ENCODE measurements around the gene PLCH2.
A peak's percentile ranks its signal among the peaks of the same experiment; 100 is the strongest.

The PLCH2 gene

GRCh38 chr1:2504949-2505272 is 28.8 kb downstream of the PLCH2 start:
- Histone ChIP-seq H3K9me3 (ENCODE audit: insufficient read depth, low read length, severe bottlenecking) (no peaks in the 10 kb centered on the region), H3K27me3 (ENCODE audit: insufficient read depth, low read length, poor library complexity) (no peaks in the 10 kb centered on the region), H3K79me2 (ENCODE audit: insufficient read depth, low read length) (no peaks in the 10 kb centered on the region), H3K27ac (ENCODE audit: low read length) (no peak overlapping the region), H3K9ac (ENCODE audit: low read depth, low read length) (no peak overlapping the region), H3K4me3 (ENCODE audit: low read depth in 1 of 2, low read length in 2 of 2) (no peak overlapping the region), H3K4me1 (ENCODE audit: insufficient read depth, low read length) (0 out of 2 replicates have a peak, but pooled peaks cover 3% of the 10 kb centered on the region), H2AFZ (ENCODE audit: low read depth, low read length) (no peak overlapping the region), H4K20me1 (ENCODE audit: insufficient read depth, low read length) (peaks cover 43% of the 10 kb centered on the region), H3K36me3 (ENCODE audit: insufficient read depth, low read length) (peaks cover 28% of the 10 kb centered on the region), H3K4me2 (ENCODE audit: insufficient read depth, low read length) (no peak overlapping the region)
- no peak for DNase-seq
- TF ChIP-seq EZH2 (IDR thresholded peaks at IDR 0.05; ENCODE audit: borderline replicate concordance, low read depth, low read length, severe bottlenecking) = no peak
- TF ChIP-seq CTCF (IDR thresholded peaks at IDR 0.05; ENCODE audit: borderline replicate concordance, extremely low read depth, low read length, poor library complexity, severe bottlenecking) = no peak
- ATAC-seq (ENCODE audit: insufficient read depth, low read depth) = no peak

DNA sequence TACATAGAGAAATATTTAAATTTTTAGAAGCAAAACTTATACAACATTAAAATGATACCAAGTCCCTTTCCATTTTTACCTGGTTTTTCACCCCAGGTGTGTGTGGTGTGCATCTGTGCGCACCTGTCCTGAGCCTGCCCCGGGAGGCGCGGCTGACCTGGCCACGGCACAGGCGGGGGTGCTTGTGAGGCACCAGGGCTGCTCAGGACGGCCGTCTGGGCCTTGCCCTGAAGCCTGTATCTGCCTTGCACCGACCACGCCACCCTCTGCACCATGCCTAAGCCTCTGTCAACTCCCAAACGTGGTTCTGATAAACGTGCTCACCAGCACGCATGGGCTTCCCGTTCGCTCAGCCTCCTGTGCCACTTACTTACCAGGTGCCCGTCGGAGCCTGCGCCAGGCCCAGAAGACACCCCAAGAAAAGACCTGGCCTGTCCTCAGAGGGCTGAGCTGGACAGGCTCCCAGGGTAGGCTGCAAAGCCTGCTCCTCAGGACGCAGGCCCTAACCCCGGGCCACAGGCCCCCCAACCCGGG is 29.4 kb downstream of the PLCH2 start:
- H3K4me3 ChIP-seq (ENCODE audit: low read depth in 1 of 2, low read length in 2 of 2) = no peak overlapping the region
- no peak overlapping the region for H2AFZ ChIP-seq (ENCODE audit: low read depth, low read length)
- H3K27me3 ChIP-seq (ENCODE audit: insufficient read depth, low read length, poor library complexity) = no peaks in the 10 kb centered on the region
- no peak for DNase-seq
- no peaks in the 10 kb centered on the region for H3K79me2 ChIP-seq (ENCODE audit: insufficient read depth, low read length)
- TF ChIP-seq CTCF (IDR thresholded peaks at IDR 0.05; ENCODE audit: borderline replicate concordance, extremely low read depth, low read length, poor library complexity, severe bottlenecking) (no peak), EZH2 (IDR thresholded peaks at IDR 0.05; ENCODE audit: borderline replicate concordance, low read depth, low read length, severe bottlenecking) (no peak)
- H3K4me2 ChIP-seq (ENCODE audit: insufficient read depth, low read length) = no peak overlapping the region
- H3K4me1 ChIP-seq (ENCODE audit: insufficient read depth, low read length) = no peaks in the 10 kb centered on the region
- no peak; the same call in 2 of the 3 replicates for ATAC-seq (ENCODE audit: insufficient read depth, low read depth)
- H4K20me1 ChIP-seq (ENCODE audit: insufficient read depth, low read length) = peaks cover 46% of the 10 kb centered on the region
- H3K9me3 ChIP-seq (ENCODE audit: insufficient read depth, low read length, severe bottlenecking) = no peaks in the 10 kb centered on the region
- no peak overlapping the region for H3K9ac ChIP-seq (ENCODE audit: low read depth, low read length)
- no peak overlapping the region for H3K27ac ChIP-seq (ENCODE audit: low read length)
- peaks cover 34% of the 10 kb centered on the region for H3K36me3 ChIP-seq (ENCODE audit: insufficient read depth, low read length)

GRCh38 chr1:2506007-2506860 is 30.1 kb downstream of the PLCH2 start:
- DNase-seq (no peak), ATAC-seq (ENCODE audit: insufficient read depth, low read depth) (peak; percentile 5; the same call in 1 of the 3 replicates)
- Histone ChIP-seq H3K36me3 (ENCODE audit: insufficient read depth, low read length) (peaks cover 41% of the 10 kb centered on the region), H3K27me3 (ENCODE audit: insufficient read depth, low read length, poor library complexity) (no peaks in the 10 kb centered on the region), H3K79me2 (ENCODE audit: insufficient read depth, low read length) (no peaks in the 10 kb centered on the region), H3K4me3 (ENCODE audit: low read depth in 1 of 2, low read length in 2 of 2) (no peak overlapping the region), H3K9me3 (ENCODE audit: insufficient read depth, low read length, severe bottlenecking) (no peaks in the 10 kb centered on the region), H3K4me2 (ENCODE audit: insufficient read depth, low read length) (no peak overlapping the region), H2AFZ (ENCODE audit: low read depth, low read length) (no peak overlapping the region), H3K27ac (ENCODE audit: low read length) (no peak overlapping the region), H3K4me1 (ENCODE audit: insufficient read depth, low read length) (no peaks in the 10 kb centered on the region), H3K9ac (ENCODE audit: low read depth, low read length) (no peak overlapping the region), H4K20me1 (ENCODE audit: insufficient read depth, low read length) (peaks cover 46% of the 10 kb centered on the region)
- TF ChIP-seq EZH2 (IDR thresholded peaks at IDR 0.05; ENCODE audit: borderline replicate concordance, low read depth, low read length, severe bottlenecking) = no peak
- TF ChIP-seq CTCF (IDR thresholded peaks at IDR 0.05; ENCODE audit: borderline replicate concordance, extremely low read depth, low read length, poor library complexity, severe bottlenecking) = no peak

Data from DND-41 (cell line).